KMS-11 (cell line): ENCODE measurements around the gene KLF7.

Experiments
- H2AFZ ChIP-seq: fragments of 200-600 bp; sonication (generic); 2 replicates; pipeline ENCODE4 v1.6.1; 2016; ENCODE audit warnings: antibody characterized with exemption, mixed run types, low read depth
- H3K27ac ChIP-seq: fragments of 200-600 bp; sonication (generic); 2 replicates; pipeline ENCODE4 v1.6.1; 2016; ENCODE audit warnings: mild to moderate bottlenecking, mixed run types
- H3K27me3 ChIP-seq: fragments of 200-600 bp; sonication (generic); 2 replicates; pipeline ENCODE4 v1.6.1; 2017; ENCODE audit warnings: mild to moderate bottlenecking, low read depth, mixed run types, moderate library complexity; ENCODE audit not compliant: insufficient read depth
- H3K36me3 ChIP-seq: fragments of 200-600 bp; sonication (generic); 2 replicates; pipeline ENCODE4 v1.6.1; 2017; ENCODE audit warnings: mild to moderate bottlenecking, mixed run types; ENCODE audit not compliant: insufficient read depth
- H3K4me1 ChIP-seq: fragments of 200-600 bp; sonication (generic); 2 replicates; pipeline ENCODE4 v1.6.1; 2016; ENCODE audit warnings: mild to moderate bottlenecking, low read depth, mixed run types; ENCODE audit not compliant: poor library complexity, severe bottlenecking
- H3K4me2 ChIP-seq: fragments of 200-600 bp; sonication (generic); 2 replicates; pipeline ENCODE4 v1.7.0; 2016; ENCODE audit warnings: mild to moderate bottlenecking, mixed run types
- H3K4me3 ChIP-seq: fragments of 200-600 bp; sonication (generic); IDR thresholded peaks from 2 replicates; pipeline ENCODE4 v1.6.1; 2017; ENCODE audit warnings: low read depth, low read length, mixed read lengths; ENCODE audit not compliant: insufficient read depth
- H3K79me2 ChIP-seq: fragments of 200-600 bp; sonication (generic); 2 replicates; pipeline ENCODE4 v1.6.1; 2016; ENCODE audit warnings: low read depth, mixed run types; ENCODE audit not compliant: insufficient read depth
- H3K9ac ChIP-seq: fragments of 200-600 bp; sonication (generic); 2 replicates; pipeline ENCODE4 v1.6.1; 2016; ENCODE audit warnings: mild to moderate bottlenecking, mixed run types
- H4K20me1 ChIP-seq: fragments of 200-600 bp; sonication (generic); 2 replicates; pipeline ENCODE4 v1.6.1; 2016; ENCODE audit warnings: mild to moderate bottlenecking, mixed run types; ENCODE audit not compliant: insufficient read depth
- TF ChIP-seq, protein P1 (sequence below): fragments of 200-600 bp; sonication (generic); conservative IDR thresholded peaks from 2 replicates; pipeline ENCODE4 v1.6.1; 2017; ENCODE audit warnings: low read depth, mild to moderate bottlenecking, antibody characterized with exemption, low read length, moderate library complexity, mixed read lengths

Gene KLF7

DNA sequence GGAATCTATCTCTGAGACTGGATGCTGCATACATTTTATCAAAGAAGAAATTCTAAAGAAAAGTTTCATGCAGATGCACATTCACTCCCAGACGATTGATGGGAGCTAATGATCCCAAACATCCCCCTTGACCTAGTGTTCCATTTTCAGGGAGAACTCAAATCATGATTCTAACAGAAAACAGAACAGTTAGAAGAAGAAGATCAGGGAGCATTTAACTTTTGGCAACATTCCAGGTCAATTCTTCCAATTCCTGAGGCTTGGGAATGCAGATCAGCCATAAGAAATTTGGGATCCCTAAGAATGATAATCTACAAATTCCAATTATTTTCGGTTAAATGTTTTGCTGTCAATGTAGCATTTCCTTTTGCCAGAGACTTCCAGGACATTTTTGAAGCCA, 129.9 kb downstream of the KLF7 start:
- Histone ChIP-seq H3K9ac (no peak overlapping the region), H4K20me1 (no peaks in the 10 kb centered on the region), H3K79me2 (no peaks in the 10 kb centered on the region), H3K36me3 (no peaks in the 10 kb centered on the region), H3K27me3 (no peaks in the 10 kb centered on the region), H3K4me3 (no peak overlapping the region), H3K4me2 (no peak overlapping the region), H3K4me1 (no peaks in the 10 kb centered on the region), H3K27ac (no peak overlapping the region), H2AFZ (no peak overlapping the region)
- TF ChIP-seq, protein P1, sequence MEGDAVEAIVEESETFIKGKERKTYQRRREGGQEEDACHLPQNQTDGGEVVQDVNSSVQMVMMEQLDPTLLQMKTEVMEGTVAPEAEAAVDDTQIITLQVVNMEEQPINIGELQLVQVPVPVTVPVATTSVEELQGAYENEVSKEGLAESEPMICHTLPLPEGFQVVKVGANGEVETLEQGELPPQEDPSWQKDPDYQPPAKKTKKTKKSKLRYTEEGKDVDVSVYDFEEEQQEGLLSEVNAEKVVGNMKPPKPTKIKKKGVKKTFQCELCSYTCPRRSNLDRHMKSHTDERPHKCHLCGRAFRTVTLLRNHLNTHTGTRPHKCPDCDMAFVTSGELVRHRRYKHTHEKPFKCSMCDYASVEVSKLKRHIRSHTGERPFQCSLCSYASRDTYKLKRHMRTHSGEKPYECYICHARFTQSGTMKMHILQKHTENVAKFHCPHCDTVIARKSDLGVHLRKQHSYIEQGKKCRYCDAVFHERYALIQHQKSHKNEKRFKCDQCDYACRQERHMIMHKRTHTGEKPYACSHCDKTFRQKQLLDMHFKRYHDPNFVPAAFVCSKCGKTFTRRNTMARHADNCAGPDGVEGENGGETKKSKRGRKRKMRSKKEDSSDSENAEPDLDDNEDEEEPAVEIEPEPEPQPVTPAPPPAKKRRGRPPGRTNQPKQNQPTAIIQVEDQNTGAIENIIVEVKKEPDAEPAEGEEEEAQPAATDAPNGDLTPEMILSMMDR: no peak

DNA sequence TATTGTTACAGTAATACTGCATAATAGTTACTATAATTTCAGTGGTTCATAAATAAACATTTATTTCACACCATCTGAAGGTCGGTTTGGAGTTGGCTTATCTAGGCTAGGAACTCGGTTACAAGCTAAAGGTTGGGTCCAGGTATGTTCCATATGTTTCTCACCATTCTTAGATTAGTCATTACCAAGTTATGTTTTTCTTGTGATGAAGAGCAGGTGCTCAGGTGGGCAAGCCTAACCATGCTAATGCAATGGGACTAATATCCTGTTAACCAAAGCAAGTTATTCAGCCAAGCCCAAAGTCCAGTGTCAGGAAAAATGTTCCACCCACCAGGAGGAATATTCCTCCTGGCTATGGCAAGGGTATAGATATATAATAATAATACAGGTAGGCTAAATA, 133.3 kb downstream of the KLF7 start:
- Histone ChIP-seq H2AFZ (no peak overlapping the region), H3K27me3 (no peaks in the 10 kb centered on the region), H3K4me2 (no peak overlapping the region), H4K20me1 (no peaks in the 10 kb centered on the region), H3K9ac (no peak overlapping the region), H3K4me1 (no peaks in the 10 kb centered on the region), H3K4me3 (no peak overlapping the region), H3K79me2 (no peaks in the 10 kb centered on the region), H3K36me3 (no peaks in the 10 kb centered on the region), H3K27ac (no peak overlapping the region)
- TF ChIP-seq, protein P1: no peak
